KMS-11 (cell line): ENCODE results near the gene SZT2.

ENCODE experiments used
- H2AFZ ChIP-seq: fragments of 200-600 bp; sonication (generic); 2 replicates; pipeline ENCODE4 v1.6.1; 2016; ENCODE audit warnings: antibody characterized with exemption, mixed run types, low read depth
- H3K27ac ChIP-seq: fragments of 200-600 bp; sonication (generic); 2 replicates; pipeline ENCODE4 v1.6.1; 2016; ENCODE audit warnings: mild to moderate bottlenecking, mixed run types
- H3K27me3 ChIP-seq: fragments of 200-600 bp; sonication (generic); 2 replicates; pipeline ENCODE4 v1.6.1; 2017; ENCODE audit warnings: mild to moderate bottlenecking, low read depth, mixed run types, moderate library complexity; ENCODE audit not compliant: insufficient read depth
- H3K36me3 ChIP-seq: fragments of 200-600 bp; sonication (generic); 2 replicates; pipeline ENCODE4 v1.6.1; 2017; ENCODE audit warnings: mild to moderate bottlenecking, mixed run types; ENCODE audit not compliant: insufficient read depth
- H3K4me1 ChIP-seq: fragments of 200-600 bp; sonication (generic); 2 replicates; pipeline ENCODE4 v1.6.1; 2016; ENCODE audit warnings: mild to moderate bottlenecking, low read depth, mixed run types; ENCODE audit not compliant: poor library complexity, severe bottlenecking
- H3K4me2 ChIP-seq: fragments of 200-600 bp; sonication (generic); 2 replicates; pipeline ENCODE4 v1.7.0; 2016; ENCODE audit warnings: mild to moderate bottlenecking, mixed run types
- H3K4me3 ChIP-seq: fragments of 200-600 bp; sonication (generic); IDR thresholded peaks from 2 replicates; pipeline ENCODE4 v1.6.1; 2017; ENCODE audit warnings: low read depth, low read length, mixed read lengths; ENCODE audit not compliant: insufficient read depth
- H3K79me2 ChIP-seq: fragments of 200-600 bp; sonication (generic); 2 replicates; pipeline ENCODE4 v1.6.1; 2016; ENCODE audit warnings: low read depth, mixed run types; ENCODE audit not compliant: insufficient read depth
- H3K9ac ChIP-seq: fragments of 200-600 bp; sonication (generic); 2 replicates; pipeline ENCODE4 v1.6.1; 2016; ENCODE audit warnings: mild to moderate bottlenecking, mixed run types
- H4K20me1 ChIP-seq: fragments of 200-600 bp; sonication (generic); 2 replicates; pipeline ENCODE4 v1.6.1; 2016; ENCODE audit warnings: mild to moderate bottlenecking, mixed run types; ENCODE audit not compliant: insufficient read depth
- CTCF ChIP-seq: fragments of 200-600 bp; sonication (generic); conservative IDR thresholded peaks from 2 replicates; pipeline ENCODE4 v1.6.1; 2017; ENCODE audit warnings: low read depth, mild to moderate bottlenecking, antibody characterized with exemption, low read length, moderate library complexity, mixed read lengths

The SZT2 gene

GRCh38 chr1:43451157-43451591 lies 61.5 kb downstream of the SZT2 start:
- no peaks in the 10 kb centered on the region for H3K36me3 ChIP-seq
- H3K4me1 ChIP-seq = no peaks in the 10 kb centered on the region
- no peaks in the 10 kb centered on the region for H3K79me2 ChIP-seq
- no peak overlapping the region for H3K4me2 ChIP-seq
- TF ChIP-seq CTCF = no peak
- no peak overlapping the region for H3K9ac ChIP-seq
- H3K27me3 ChIP-seq = no peaks in the 10 kb centered on the region
- H3K4me3 ChIP-seq = no peak overlapping the region
- H4K20me1 ChIP-seq = no peaks in the 10 kb centered on the region
- no peak overlapping the region for H3K27ac ChIP-seq
- H2AFZ ChIP-seq = no peak overlapping the region

GRCh38 chr1:43451701-43452532 lies 62.2 kb downstream of the SZT2 start:
- H3K27ac ChIP-seq = no peak overlapping the region
- H3K4me2 ChIP-seq = no peak overlapping the region
- no peaks in the 10 kb centered on the region for H3K27me3 ChIP-seq
- no peaks in the 10 kb centered on the region for H4K20me1 ChIP-seq
- H3K79me2 ChIP-seq = no peaks in the 10 kb centered on the region
- TF ChIP-seq CTCF = no peak
- no peak overlapping the region for H3K4me3 ChIP-seq
- no peak overlapping the region for H2AFZ ChIP-seq
- H3K4me1 ChIP-seq = no peaks in the 10 kb centered on the region
- no peaks in the 10 kb centered on the region for H3K36me3 ChIP-seq
- no peak overlapping the region for H3K9ac ChIP-seq

- Histone ChIP-seq H3K36me3 (no peaks in the 10 kb centered on the region), H3K4me1 (no peaks in the 10 kb centered on the region), H2AFZ (no peak overlapping the region), H3K79me2 (no peaks in the 10 kb centered on the region), H3K27ac (no peak overlapping the region), H3K4me3 (no peak overlapping the region), H3K4me2 (no peak overlapping the region), H3K9ac (no peak overlapping the region), H3K27me3 (no peaks in the 10 kb centered on the region), H4K20me1 (no peaks in the 10 kb centered on the region)
- TF ChIP-seq CTCF = no peak
Measured at GRCh38 chr1:43452789-43453441, 63.2 kb downstream of the SZT2 start.

GRCh38 chr1:43453442-43454269 lies 64.0 kb downstream of the SZT2 start, which contains the start of gene HYI:
TSS of gene HYI (minus strand) at chr1:43453931. CDS start at chr1:43453793, 138 bp downstream.
- no peaks in the 10 kb centered on the region for H3K27me3 ChIP-seq
- no peak for TF ChIP-seq CTCF
- H3K4me3 ChIP-seq = no peak within 1 kb of the TSS
- no peaks in the 10 kb centered on the region for H3K36me3 ChIP-seq
- H3K9ac ChIP-seq = no peak within 1 kb of the TSS
- H3K79me2 ChIP-seq = no peaks in the 10 kb centered on the region
- H4K20me1 ChIP-seq = no peaks in the 10 kb centered on the region
- H3K27ac ChIP-seq = no peak within 1 kb of the TSS
- H3K4me1 ChIP-seq = no peaks in the 10 kb centered on the region
- H3K4me2 ChIP-seq = 0 out of 2 replicates have a peak within 1 kb of the TSS, but pooled peaks have one; percentile 23
- H2AFZ ChIP-seq = no peak within 1 kb of the TSS
